ENCODE data around the gene GABRP.
"Not testable (repeated sequence)": the region's sequence is repeated elsewhere in the genome, so short reads cannot be mapped to it uniquely, and the experiment has no call there.

GABRP gene

GRCh38 chr5:170753311-170753710 lies 30.2 kb upstream of the GABRP start:
- TF ChIP-seq CTCF (IDR thresholded peaks at IDR 0.05; ENCODE audit: insufficient read depth, low read depth, low read length, missing control alignments), result no peak
- peak; percentile 23 for DNase-seq (ENCODE audit: low read depth)
- H3K4me3 ChIP-seq (ENCODE audit: low read length), result no peak overlapping the region

DNA sequence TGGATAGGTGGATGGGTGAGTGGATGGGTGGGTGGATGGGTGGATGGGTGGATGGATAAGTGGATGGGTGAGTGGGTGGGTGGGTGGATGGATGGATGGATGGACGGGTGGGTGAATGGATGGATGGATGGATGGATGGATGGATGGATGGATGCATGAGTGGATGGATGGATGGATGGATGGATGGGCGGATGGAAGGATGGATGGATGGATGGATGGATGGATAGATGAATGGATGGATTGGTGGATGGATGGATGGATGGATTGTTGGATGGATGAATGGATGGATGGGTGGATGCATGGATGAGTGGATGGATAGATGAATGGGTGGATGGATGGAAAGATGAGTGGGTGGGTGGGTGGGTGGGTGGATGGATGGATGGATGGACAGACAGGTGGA lies 29.0 kb upstream of the GABRP start:
- H3K4me3 ChIP-seq (ENCODE audit: low read length); DNase-seq (ENCODE audit: low read depth): not testable (repeated sequence)

DNA sequence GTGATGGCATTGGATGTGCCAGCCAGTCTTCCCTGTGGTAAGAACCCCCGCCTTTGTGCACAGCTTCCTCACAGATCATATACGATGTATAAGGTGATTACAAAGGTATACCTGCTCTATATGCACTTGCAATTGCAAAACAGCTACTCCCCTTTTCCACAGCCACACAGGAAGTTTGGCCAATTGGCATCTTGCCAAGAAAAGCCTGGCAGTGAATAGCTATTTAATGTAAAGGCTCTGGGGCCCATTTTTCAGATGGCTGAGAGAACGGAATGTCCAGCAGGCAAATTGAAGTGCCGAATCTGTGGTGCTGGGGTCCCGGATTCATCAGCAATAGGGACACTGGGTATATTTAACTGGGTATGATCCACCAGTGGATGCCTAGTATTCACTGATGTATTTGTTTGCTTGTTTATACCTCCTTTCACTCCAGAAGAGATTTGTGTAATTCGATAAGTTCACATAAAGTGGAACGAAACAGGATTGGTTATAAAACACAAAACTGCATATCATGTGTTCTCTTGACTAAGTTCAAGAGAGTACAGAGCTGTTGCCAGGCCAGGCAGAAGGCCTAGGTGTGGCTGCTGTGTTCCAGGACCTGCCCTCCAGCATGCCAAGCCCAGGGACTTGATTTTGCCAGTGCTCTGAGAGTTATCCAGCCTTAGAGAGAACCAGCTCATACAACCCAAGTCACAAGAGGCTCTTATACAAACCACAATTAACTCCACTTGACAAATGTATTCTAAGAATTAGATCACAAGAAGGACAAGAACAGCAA lies 27.7 kb upstream of the GABRP start:
- peak; percentile 64 for DNase-seq (ENCODE audit: low read depth)
- TF ChIP-seq CTCF (IDR thresholded peaks at IDR 0.05; ENCODE audit: insufficient read depth, low read depth, low read length, missing control alignments), result no peak
- H3K4me3 ChIP-seq (ENCODE audit: low read length), result no peak overlapping the region

- H3K4me3 ChIP-seq (ENCODE audit: low read length), result no peak overlapping the region
- no peak for DNase-seq (ENCODE audit: low read depth)
- no peak for TF ChIP-seq CTCF (IDR thresholded peaks at IDR 0.05; ENCODE audit: insufficient read depth, low read depth, low read length, missing control alignments)
These were observed 26.8 kb upstream of the GABRP start for GRCh38 chr5:170756691-170757090.

GRCh38 chr5:170757182-170757601 lies 26.3 kb upstream of the GABRP start:
- DNase-seq (ENCODE audit: low read depth), result peak; percentile 24
- no peak overlapping the region for H3K4me3 ChIP-seq (ENCODE audit: low read length)
- no peak for TF ChIP-seq CTCF (IDR thresholded peaks at IDR 0.05; ENCODE audit: insufficient read depth, low read depth, low read length, missing control alignments)

DNA sequence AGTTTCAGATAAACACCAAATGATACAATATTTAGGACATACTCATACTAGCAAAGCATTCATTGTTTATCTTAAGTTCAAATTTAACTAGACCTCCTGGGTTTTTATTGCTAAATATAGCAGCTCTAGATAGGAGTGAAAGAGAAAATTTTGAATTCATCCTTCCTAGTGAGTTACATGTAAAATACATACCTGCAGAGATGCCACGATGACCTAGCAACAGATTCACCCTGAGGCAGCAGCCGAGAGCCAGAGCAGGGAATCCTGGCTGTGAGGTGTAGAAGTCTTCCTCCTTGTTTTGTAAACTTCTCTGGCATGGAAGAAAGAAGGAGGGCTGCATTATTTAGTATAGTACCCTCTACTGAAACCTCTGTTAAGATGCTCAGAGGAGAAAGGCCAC lies 25.9 kb upstream of the GABRP start:
- TF ChIP-seq CTCF (IDR thresholded peaks at IDR 0.05; ENCODE audit: insufficient read depth, low read depth, low read length, missing control alignments), result no peak
- no peak for DNase-seq (ENCODE audit: low read depth)
- no peak overlapping the region for H3K4me3 ChIP-seq (ENCODE audit: low read length)

DNA sequence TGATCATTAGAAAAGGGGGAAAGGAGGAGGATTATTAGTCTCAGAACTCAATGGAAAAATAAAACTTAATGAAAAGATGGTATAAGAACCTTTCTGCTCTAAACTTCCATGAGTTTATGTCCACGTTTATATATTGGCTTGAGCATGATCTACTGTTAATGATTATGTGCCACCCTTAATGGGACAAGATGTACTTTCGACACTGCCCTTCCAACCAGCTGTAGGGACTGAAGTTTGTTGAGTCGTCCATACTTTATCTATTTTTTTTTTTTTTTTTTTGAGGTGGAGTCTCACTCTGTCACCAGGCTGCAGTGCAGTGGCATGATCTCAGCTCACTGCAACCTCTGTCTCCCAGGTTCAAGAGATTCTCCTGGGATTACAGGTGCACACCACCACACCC lies 25.0 kb upstream of the GABRP start:
- no peak for DNase-seq (ENCODE audit: low read depth)
- no peak for TF ChIP-seq CTCF (IDR thresholded peaks at IDR 0.05; ENCODE audit: insufficient read depth, low read depth, low read length, missing control alignments)
- H3K4me3 ChIP-seq (ENCODE audit: low read length), result no peak overlapping the region
